Loucy (cell line): ENCODE measurements around the gene CHST11.

ENCODE experiments used
- CTCF ChIP-seq: fragments of 200-600 bp; sonication (generic); conservative IDR thresholded peaks from 2 replicates; pipeline ENCODE4 v1.5.1; 2014; ENCODE audit warnings: mild to moderate bottlenecking, antibody characterized with exemption, low read length
- EZH2phosphoT487 ChIP-seq: fragments of 200-600 bp; IDR thresholded peaks from 2 replicates; pipeline ENCODE4 v1.6.1; 2018; ENCODE audit warnings: antibody characterized with exemption, mild to moderate bottlenecking, moderate library complexity, borderline replicate concordance

GRCh38 chr12:104650541-104650940 lies 193.8 kb downstream of the CHST11 start:
- no peak for TF ChIP-seq EZH2phosphoT487
- no peak for TF ChIP-seq CTCF
